Activated CD4-positive, alpha-beta T cell treated with anti-CD3 and anti-CD28 coated beads, Interleukin-2, amount 50 U/mL, for 48 hours (primary cell): Measurements from ENCODE around the gene TCF7L1.
"Not testable (repeated sequence)": the region's sequence is repeated elsewhere in the genome, so short reads cannot be mapped to it uniquely, and the experiment has no call there.

ENCODE experiments used
- DNase-seq, 2 experiments: peaks; one replicate each; pipeline ENCODE4 v3.0.0-alpha.2; 2020

The TCF7L1 gene

DNA sequence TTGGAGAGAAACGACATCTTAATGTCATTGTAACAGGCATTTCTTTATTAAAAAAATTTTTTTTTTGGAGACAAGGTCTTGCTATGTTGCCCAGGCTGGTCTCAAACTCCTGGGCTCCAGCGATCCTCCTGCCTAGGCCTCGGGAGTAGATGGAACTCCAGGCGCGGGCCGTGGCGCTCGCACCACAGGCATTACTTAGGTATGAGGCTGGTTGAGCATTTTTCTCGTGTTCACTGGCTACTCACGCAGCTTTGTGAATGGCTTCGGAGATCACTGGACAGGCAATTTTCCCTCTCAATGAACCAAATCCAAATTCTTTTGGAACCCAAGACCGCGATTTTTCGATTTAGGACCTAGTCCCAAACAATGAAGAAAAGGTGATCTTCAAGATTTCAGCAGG lies 795 bp upstream of the TCF7L1 start:
- DNase-seq: no peak

DNA sequence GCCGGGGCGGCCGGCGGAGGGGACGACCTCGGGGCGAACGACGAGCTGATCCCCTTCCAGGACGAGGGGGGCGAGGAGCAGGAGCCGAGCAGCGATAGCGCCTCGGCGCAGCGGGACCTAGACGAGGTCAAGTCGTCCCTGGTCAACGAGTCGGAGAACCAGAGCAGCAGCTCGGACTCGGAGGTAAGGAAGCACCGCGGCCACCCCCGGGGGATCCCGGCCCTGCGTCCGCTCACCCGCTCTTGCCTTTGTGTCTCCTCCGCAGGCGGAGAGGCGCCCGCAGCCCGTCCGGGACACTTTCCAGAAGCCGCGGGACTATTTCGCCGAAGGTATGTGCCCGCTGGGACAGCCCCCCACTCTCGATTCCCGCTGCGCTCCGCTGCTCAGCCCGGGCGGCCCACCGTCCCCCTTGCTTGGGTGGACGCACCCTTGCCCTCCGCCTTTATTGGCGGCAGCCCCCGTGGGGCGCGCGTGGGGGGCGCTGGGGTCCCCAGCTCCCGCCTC lies 611 bp downstream of the TCF7L1 start:
- DNase-seq: peak; percentile 16 to 28

DNA sequence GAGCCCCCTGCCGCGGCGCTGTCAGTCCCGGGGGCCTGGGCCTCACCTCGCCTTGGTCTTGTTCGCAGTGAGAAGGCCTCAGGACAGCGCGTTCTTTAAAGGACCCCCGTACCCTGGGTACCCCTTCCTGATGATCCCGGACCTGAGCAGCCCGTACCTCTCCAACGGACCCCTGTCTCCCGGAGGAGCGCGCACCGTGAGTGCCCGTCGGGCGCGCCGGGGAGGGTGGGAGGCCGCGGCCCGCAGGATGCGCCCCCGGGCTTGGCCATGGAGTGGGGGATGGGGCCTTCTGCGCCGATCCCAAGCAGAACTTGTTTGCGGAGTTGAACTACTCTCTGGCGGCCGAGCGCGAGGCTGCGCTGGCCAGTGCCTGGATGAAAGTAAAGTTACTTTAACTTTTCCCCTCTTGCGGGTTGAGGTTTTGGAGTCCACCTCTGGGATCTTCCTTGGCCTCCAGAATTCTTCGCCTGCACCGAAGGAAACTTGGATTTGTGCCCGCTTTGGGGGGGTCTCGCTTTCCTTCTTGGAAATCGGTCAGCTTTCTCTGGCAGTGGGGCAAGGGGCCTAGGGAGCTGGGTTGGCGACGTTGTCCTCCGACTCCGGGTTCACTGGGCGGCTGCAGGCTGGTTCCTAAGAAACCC lies 1.2 kb downstream of the TCF7L1 start:
- peak; percentile 9 to 12 for DNase-seq

DNA sequence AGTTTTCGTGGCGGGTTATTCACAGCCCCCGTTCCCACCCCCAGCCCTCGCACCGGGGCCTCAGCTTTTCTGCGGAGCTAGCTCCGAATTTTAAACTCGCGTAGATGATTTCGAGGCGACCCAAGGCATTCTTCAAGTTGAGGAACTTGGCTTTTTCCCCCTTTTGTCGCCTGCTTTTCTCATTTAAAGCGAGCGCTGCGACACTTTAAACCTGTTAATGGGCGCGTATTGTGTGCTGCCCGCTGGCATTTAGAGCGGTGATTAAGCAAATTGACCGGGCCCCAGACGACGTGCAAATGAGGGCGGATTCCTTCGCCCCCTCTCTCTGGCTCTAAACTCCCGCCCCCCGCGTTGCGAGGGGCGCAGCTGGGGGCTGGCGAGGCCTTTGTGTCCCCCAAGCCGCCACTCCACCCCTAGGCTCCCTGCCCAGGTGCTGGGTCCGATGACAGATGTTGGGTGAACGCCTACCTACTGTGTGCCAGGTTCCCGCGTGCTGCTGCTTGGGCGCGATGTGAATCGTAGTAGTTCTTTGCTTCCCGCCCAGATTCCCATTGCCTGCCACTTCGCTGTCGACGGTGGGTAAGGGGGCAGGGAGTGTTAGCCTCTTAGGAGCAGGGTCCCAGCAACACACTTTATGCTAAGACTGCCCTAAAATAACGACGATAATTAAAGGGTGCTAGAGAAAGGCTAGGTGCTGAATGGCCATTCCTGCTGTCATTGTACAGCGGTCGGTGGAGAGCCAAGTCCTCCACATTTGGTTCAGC lies 1.9 kb downstream of the TCF7L1 start:
- DNase-seq: peak in 1 of 2 experiments; percentile 1

DNA sequence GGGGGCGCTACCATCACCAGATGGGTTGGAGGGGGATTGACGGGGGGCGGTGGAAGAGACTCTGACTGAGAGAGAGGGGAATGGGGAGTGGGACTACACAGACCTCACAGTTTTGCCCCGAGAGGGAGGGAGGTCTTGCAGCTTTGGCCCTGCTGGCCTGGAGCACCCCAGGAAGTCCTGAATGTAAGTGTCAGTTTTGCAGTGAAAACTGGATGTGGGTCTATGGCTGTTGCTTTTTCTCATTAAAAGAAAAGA lies 2.4 kb downstream of the TCF7L1 start:
- DNase-seq: no peak

DNA sequence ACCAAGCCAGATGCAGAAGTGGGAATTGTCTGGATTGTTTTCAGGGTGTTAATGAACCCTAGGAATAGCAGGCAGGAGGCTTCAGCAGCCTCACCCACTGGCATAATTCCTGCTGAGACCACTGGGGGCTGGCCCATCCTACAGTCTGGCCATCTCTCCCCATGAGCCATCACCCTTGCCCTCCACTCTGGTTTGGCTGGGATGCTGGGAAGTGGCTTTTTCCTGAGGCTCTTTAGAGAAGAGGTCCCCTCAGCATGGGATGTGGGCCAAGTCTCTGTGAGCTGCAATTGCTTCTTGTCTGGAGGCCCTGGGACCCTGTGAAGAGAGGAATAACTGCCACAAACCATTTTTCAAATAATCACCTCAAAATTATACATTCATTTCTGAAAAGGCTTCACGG lies 4.0 kb downstream of the TCF7L1 start:
- DNase-seq: no peak

DNA sequence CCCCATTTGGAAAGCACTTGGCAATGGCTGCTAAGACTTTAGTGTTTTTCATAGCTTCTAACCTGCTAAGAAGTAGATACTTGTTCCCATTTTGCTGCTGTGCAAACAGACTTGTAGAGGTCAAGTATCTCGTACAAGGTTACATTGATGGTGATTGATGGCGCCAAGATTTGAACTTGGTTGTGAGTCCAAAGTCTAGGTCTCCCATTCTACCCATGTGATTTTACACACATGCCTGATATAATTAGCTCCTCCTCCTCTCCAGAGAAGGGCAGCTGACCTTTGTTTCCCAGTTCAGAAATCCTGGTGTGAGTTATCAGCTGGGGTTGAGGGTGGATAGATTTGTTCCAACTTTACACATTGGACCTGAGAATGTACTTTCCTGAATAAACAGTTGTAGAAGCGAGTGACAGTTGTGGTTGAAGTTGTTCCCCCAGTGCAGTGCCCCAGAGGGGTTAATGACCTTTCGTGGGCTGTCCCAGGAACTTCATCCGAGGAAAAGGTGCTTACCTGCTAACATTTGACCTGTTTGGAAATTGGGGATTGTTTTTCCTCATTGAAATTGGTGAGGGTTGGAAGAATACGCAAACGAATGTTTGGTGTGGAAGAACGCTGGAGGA lies 10.4 kb downstream of the TCF7L1 start:
- DNase-seq: no peak

DNA sequence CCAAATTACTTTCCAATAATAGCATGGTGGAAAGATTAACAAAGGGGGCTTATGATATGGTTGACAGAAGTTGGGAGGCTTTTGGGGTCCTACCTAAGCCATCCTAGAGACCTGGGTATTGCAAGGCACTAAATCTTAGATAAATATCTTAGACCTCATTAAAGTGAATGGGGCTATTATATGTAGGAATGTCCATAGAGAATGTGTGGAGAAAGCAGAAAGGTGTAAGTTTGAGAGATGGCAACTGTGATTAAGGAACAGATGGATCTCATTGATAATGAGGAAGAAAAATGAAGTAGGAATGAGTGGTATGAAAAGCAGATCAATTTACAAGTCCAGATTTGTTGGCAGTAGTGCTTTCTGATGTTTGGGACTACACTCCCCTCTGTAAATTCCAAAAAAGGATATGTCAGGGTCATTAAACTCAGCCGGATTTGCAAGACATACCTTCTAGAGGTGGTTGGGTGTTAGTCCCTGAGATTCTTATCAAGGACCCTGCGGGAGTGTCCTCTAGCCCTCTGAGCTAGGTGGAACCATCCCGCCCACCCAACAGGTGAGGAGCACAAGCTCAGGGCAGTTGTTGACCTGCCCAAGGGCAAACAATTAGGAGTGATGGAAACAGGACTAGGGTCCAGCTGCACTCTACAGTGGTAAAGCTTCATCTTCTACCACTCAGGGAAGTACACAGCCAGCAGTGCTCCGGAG lies 12.1 kb downstream of the TCF7L1 start:
- DNase-seq: no peak

- no peak for DNase-seq
These were observed 15.0 kb downstream of the TCF7L1 start for GRCh38 chr2:85148190-85148589.

- DNase-seq: no peak
These were observed 17.8 kb downstream of the TCF7L1 start for GRCh38 chr2:85151026-85151425.

GRCh38 chr2:85152895-85153294 lies 19.7 kb downstream of the TCF7L1 start:
- no peak for DNase-seq

GRCh38 chr2:85154048-85154753 lies 21.0 kb downstream of the TCF7L1 start:
- DNase-seq: no peak

GRCh38 chr2:85155082-85155481 lies 21.9 kb downstream of the TCF7L1 start:
- not testable (repeated sequence) for DNase-seq

DNA sequence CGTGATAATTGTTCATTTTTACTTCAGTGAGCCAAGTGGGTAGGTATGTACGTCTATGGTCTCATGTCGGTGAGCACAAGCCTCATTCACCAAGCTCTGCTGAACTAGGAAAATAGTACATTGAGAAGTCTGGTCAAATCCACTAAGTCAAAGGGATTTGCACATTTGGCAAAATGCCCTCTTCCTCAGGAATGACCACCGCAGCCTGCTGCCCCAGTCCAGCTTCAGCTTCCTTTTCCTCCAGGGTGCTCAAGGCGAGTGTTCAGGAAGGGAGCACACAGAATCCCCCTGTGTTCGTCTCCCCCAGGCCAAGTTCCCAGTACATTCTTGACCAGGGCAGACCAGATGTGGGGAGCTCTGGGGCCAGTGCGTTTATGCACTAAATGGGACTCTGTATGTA lies 23.0 kb downstream of the TCF7L1 start:
- no peak for DNase-seq

DNA sequence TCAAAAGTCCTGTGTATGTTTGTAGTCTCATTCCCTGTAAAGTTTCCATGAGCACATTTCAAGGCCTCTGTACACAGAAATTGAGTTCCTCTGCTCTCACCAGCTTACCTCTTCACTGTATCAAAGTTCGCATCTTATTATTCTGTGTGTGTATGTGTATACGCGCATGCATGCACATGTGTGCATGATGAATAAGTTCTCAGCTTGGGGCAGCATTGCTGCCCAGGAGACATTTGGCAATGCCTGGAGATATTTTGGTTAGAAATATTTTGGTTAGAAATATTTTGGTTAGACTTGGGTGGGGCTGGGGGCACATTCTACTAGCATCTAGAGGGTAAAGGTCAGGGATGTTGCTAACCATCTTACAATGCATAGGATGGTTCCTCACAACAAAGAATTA lies 23.4 kb downstream of the TCF7L1 start:
- DNase-seq: no peak

DNA sequence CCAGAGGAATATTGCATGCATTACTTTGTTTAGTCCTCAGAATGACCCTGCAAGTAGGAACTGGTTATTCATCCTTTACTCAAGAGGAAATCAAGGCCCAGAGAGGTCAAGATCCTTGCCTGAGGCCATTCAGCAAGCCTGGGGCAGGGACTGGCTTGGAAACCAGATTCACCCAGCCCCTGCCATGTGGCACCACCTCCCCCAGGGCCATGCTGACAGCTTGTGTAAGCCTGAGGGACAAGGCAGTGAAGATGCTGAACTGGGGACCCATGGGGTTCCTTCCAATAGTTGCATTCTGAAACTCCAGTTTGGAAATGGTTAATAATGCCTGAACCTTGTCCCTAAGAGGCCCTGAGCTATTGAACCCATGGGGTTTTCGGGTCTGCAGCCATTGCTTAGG lies 24.2 kb downstream of the TCF7L1 start:
- no peak for DNase-seq

DNA sequence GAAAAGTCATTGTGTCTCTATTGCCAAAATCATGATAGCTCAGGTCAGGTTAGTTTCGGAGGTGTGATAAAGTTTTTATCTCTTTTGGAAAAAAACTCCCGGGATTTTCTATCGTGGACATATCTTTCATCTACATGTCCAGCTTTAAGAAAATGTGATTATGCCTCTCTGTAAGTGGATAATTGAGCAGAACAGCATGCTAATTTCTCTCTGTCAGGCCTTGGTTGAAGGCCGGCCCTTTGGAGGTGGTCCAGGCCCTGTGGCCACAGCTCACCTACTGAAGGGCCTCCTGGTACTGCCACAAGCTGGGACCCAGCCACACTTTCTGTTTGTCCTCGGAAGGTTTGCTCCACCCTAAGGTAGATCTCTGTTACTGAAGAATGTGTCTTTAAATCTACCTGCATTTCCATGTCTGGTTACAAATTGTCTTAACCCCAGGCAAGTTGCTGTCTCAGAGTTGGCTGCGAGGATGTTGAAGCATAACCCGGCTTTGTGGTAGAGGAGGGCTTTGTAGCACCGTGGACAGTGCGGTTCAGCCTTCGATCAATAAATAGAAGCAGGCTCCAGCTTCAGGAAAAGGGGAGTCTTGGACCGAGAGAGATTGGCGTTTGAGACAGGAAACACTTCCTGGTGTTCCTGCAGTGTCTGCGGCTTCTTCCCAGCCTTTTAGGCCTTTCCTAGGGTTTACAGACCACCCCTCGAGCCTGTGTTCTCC lies 25.5 kb downstream of the TCF7L1 start:
- DNase-seq: no peak

- no peak for DNase-seq
These were observed 26.4 kb downstream of the TCF7L1 start for GRCh38 chr2:85159589-85159988.

DNA sequence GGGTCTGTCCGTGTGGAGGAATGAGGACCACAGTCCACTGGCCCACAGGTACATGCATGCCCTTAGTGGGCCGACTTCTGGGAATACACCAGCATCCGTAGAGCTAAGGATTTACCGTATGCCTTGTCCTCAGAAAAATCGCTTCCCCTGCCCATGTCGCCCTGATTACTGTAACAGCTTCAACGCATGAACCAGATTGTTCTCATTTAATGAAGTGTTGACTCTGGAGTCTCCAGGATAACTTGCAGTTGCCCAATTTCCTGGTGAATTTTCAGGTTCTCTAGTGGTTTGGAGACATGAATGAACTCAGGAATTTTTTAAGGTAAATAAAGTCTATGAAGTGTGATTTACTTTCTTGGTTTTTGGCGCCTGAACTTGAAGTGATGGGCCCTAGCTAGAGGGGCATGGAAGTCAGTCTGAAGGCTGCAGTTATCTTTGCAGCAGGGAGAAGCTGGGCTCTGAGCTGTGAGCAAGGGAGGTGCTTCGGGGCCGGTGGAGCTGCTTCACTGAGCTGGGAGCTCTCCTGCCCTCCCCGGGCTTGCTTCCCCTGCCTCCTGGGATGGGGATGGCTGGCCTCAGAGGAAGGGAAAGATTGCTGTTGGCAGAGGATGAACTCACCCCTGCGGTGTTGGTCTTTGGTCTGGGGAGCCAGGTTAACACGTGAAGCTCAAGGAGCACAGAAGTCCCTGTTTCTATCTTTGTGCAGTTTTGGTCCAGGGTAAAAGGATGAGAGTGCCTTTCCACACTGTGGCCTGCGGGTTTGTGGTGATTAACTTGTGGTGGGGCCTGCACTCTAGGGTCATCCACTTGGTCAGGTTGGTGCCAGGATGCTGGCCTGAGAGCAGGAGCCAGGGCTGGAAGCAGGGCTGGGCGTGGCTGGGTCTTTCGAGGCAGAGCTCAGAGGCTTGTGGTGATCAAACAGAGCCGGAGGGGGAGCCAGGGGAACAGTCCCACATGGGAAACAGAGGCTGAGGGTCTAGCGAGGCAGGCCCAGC lies 28.1 kb downstream of the TCF7L1 start:
- DNase-seq: no peak

DNA sequence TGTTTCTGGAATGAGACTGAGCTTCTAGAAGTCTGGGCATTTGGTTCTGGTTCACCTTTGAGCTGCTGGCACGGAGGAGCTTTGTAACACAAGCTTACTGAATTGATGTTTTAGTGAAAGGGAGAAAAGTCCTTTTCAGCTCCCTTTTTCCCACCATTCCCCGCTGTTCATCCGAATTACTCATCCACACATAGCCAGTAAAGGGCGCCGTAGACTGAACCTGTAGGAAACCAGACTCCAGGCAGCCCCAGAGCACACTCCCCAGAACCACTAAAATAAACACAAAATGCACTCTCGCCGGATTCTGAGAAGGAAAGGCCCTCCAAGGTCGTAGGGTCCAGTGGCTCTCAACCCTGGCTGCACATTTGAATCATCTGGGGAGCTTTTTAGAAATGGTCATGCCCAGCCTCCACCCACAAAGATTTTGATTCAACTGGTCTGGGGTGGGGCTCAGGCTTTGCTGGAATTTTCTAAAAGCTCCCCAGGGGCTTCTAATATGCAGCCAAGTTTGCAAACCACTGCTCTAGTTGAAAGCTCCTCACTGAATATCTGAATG lies 29.6 kb downstream of the TCF7L1 start:
- no peak for DNase-seq

DNA sequence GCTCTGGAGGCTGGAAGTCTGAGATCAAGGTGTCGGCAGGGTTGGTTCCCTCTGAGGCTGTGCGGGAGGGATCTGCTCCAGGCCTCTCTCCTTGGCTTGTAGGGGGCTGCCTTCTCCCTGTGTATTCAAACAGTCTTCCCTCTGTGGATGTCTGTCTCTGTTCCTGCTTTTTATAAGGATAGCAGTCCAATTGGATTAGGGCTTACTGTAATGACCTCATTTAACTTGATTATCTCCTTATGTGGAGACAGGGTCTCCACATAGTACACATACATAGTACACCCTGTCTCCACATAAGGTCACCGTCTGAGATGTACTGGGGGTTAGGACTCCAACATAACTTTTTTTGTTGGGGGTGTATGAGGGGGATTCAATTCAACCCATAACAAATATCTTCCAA lies 30.5 kb downstream of the TCF7L1 start:
- no peak for DNase-seq
